Ectodermal cell (in vitro differentiated cells): ENCODE measurements around the gene HSPA12A.

Experiments
- H3K27ac ChIP-seq: 2 replicates; pipeline ENCODE4 v1.7.0; 2013; ENCODE audit warnings: mild to moderate bottlenecking, low read depth, low read length; ENCODE audit not compliant: insufficient read depth, poor library complexity, severe bottlenecking
- H3K27me3 ChIP-seq: 2 replicates; pipeline ENCODE4 v1.7.0; 2013; ENCODE audit warnings: mild to moderate bottlenecking, low read length; ENCODE audit not compliant: insufficient read depth, control insufficient read depth, poor library complexity, severe bottlenecking
- H3K36me3 ChIP-seq: one replicate; pipeline ENCODE4 v1.7.0; 2013; ENCODE audit warnings: low read length; ENCODE audit not compliant: control insufficient read depth, insufficient read depth
- H3K4me1 ChIP-seq: one replicate; pipeline ENCODE4 v1.7.0; 2013; ENCODE audit warnings: low read length; ENCODE audit not compliant: control insufficient read depth, insufficient read depth
- H3K4me3 ChIP-seq: 2 replicates; pipeline ENCODE4 v1.7.0; 2013; ENCODE audit warnings: low read depth, low read length, control low read depth; ENCODE audit not compliant: insufficient read depth
- H3K9me3 ChIP-seq: 2 replicates; pipeline ENCODE4 v1.7.0; 2013; ENCODE audit warnings: mild to moderate bottlenecking, low read length, moderate library complexity; ENCODE audit not compliant: control insufficient read depth
- WGBS, 2 experiments: methylation state at CpG; one replicate each; pipeline ENCODE4 v1.1.7; 2013; ENCODE audit warnings: missing lambda C conversion rate in 2 of 2; 5-methylcytosine and 5-hydroxymethylcytosine counted together

The HSPA12A gene

DNA sequence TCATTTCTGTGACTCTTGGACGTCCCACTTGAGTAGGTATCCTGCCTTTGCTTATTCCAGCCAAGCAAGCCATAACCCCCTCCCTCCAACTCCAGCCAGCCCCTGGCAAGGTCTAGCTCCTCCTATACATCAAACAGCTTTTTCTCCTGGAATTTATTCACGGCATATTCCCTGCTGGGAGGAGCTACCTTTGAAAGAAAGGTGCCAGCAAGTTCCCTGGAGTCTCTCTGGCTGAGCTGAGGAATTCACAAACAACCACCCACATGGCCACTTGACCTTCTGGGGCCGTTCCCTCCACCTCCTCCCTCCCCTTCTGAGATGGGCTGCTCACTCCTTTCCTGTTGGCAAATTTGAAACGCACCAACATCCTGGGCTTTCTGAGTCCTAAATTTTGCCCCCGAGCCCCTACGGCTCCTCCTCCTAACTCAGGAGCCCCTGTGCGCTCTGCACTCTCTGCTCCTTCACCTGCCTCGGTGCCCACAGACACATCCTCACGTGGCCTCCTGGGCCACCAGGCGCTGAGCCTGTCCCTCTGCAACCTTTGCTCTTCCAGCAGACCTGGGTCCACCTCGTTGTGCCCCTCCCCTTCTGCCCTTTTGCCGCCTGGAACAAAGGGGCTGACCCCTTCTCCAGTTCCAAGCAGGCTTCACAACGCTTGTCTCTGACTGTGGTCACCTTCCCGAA lies 48.0 kb downstream of the HSPA12A start:
- no peaks in the 10 kb centered on the region for H3K36me3 ChIP-seq
- no peaks in the 10 kb centered on the region for H3K9me3 ChIP-seq
- H3K4me1 ChIP-seq: peaks cover 8% of the 10 kb centered on the region
- no peaks in the 10 kb centered on the region for H3K27me3 ChIP-seq
- WGBS, 2 experiments: 36 to 39% methylated on average over 14 of the region's 14 CpGs
- H3K27ac ChIP-seq: no peak overlapping the region
- H3K4me3 ChIP-seq: no peak overlapping the region

DNA sequence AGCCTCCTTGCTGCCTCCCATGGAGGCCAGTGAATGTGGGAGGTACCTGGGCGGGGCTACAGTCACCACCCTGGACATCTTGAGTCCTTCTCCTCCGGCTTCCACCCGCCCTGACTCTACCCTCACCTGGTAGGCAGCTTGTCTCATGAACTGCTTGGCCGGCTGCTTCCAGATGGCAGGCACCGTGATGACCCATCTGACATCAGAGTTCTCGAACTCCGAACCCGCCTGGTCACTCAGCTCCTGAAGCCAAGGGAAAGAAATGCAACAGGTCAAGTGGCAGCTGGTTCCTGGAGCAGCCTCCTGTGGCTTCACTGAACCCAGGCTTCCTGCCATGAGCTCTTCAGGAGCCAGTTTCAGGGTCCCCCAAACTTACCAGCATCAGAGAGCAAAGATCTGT lies 50.1 kb downstream of the HSPA12A start:
- Histone ChIP-seq H3K4me1 (peaks cover 10% of the 10 kb centered on the region), H3K4me3 (no peak overlapping the region), H3K9me3 (no peaks in the 10 kb centered on the region), H3K36me3 (no peaks in the 10 kb centered on the region), H3K27me3 (no peaks in the 10 kb centered on the region), H3K27ac (no peak overlapping the region)
- 90 to 92% methylated on average over 8 of the region's 8 CpGs for WGBS, 2 experiments

DNA sequence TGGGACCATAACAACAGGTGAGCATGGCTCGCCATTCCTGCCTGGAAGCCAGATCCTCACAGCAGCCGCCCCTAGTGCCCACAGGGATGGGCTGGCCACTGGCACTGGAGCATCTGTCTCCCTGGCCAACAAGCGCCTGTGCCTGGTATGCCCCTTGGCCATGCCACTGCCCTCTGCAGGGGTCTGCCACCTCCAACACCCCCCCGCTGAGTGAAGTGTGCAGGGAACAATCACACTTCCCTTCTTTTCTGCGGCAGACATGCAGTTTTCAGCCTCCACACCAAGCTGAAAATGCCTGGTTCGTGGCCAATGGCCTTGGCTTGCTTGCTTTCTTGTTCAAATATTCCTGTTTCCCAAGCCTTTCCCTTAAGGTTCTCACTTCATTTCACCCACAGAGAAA lies 50.7 kb downstream of the HSPA12A start:
- Histone ChIP-seq H3K27ac (no peak overlapping the region), H3K9me3 (no peaks in the 10 kb centered on the region)
- WGBS, 2 experiments: 72 to 78% methylated on average over 6 of the region's 6 CpGs

DNA sequence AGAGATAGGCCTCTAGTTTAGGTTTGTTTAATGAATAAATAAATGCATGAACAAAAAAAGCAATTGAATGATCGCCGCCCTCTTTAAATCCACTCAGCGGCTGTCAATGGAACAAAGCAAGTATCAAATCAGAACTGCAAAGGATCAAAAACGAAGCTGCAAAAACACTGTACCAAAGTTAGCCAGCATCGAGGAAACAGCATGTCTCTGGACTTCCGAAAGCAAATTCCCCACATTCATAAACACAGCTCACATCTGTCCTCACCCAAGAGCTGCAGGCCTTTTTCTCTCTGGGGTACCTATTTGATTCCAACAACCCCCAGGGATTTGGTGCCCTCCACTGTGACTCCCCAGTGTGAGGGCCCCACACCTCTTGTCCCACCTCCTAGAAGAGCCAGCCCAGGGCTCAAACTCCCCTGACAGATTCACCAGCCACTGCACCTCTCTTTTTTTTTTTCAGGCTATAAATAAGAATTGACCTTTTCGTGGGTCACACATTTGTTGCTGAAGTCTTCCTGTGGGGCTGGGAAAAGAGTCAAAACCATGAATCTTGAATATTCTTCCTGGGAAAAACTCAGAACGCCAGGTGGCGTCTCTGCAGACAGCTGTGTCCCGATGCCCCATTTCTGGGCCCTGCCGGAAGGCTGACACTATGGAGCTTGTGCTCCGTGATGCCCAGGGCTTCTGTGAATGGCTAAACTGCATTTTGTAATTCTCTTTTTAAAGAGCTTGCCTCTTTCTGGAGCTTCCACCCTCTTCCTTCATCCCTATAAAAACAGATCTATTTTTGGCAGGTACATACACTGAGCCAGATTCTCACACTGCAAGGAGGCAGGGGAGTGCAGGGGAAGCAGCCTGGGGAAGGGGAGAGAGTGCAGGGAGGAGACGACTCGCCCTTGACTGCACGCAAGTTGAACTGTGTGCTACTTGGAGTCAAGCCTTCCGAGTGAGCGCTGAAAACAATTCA lies 51.7 kb downstream of the HSPA12A start:
- Histone ChIP-seq H3K4me3 (no peak overlapping the region), H3K9me3 (no peaks in the 10 kb centered on the region), H3K27me3 (no peaks in the 10 kb centered on the region), H3K4me1 (peaks cover 10% of the 10 kb centered on the region), H3K36me3 (no peaks in the 10 kb centered on the region), H3K27ac (no peak overlapping the region)
- WGBS, 2 experiments: 58 to 61% methylated on average over 17 of the region's 17 CpGs

More for the DNA sequence above, 50.7 kb downstream of the HSPA12A start:
- Histone ChIP-seq H3K27me3 (no peaks in the 10 kb centered on the region), H3K36me3 (no peaks in the 10 kb centered on the region), H3K4me1 (peaks cover 10% of the 10 kb centered on the region), H3K4me3 (no peak overlapping the region)

DNA sequence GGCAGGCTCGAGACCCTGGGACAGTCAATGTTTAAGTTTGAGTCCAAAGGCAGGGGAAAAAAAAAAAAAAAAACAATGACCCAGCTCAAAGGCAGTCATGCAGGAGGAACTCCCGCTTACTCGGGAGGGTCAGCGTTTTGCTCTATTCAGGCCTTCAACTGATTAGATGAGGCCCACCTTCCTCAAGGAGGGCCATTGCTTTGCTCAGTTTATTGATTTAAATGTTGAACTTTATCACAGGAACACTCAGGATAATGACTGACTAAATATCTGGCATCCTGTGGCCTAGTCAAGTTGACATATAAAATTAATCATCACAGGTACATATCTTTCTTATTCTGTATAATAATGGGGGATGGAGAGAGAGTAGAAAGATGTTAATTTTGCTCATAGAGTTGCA lies 52.6 kb downstream of the HSPA12A start:
- Histone ChIP-seq H3K4me3 (no peak overlapping the region), H3K27me3 (no peaks in the 10 kb centered on the region), H3K9me3 (no peaks in the 10 kb centered on the region), H3K36me3 (no peaks in the 10 kb centered on the region), H3K27ac (no peak overlapping the region), H3K4me1 (peaks cover 9% of the 10 kb centered on the region)
- 94% methylated on average over 4 of the region's 4 CpGs for WGBS, 2 experiments

DNA sequence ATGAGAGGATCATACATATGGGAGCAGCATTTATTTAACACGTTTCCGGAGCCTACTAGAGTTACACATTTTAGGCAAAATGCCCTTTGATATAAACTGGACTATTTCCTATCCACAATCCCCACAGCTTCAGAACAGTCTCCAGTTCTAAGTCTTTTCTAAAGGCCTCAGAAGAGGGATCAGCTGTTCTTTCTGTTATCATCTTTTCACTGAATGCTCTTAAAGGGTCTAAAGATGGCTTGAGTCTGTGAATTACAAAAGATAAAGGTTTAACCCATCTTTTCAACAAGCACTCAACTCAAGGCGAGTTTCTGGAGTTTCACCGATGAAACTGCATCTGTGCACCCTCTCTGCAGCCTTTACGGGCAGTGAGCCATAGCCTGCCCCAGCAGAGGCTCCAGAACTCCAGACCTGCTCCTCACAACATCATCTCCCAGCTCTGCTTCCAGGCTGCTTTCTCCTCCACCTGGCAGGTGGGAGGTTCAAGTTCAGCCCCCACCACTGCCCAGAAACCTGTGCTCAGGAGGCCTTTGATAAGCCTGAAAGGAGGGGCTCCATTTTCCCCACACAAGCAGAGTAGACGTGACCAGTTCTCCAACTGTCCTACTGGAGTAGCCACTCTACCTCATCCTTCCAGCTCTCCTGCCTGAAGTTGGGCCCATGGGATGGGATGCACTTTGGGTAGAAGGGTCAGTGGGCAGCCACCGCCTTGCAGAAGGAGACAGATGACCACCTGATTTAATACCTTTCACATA lies 53.4 kb downstream of the HSPA12A start:
- Histone ChIP-seq H3K27ac (no peak overlapping the region), H3K36me3 (no peaks in the 10 kb centered on the region), H3K4me1 (peaks cover 3% of the 10 kb centered on the region), H3K4me3 (no peak overlapping the region), H3K27me3 (no peaks in the 10 kb centered on the region), H3K9me3 (no peaks in the 10 kb centered on the region)
- WGBS, 2 experiments: 81 to 85% methylated on average over 7 of the region's 7 CpGs

DNA sequence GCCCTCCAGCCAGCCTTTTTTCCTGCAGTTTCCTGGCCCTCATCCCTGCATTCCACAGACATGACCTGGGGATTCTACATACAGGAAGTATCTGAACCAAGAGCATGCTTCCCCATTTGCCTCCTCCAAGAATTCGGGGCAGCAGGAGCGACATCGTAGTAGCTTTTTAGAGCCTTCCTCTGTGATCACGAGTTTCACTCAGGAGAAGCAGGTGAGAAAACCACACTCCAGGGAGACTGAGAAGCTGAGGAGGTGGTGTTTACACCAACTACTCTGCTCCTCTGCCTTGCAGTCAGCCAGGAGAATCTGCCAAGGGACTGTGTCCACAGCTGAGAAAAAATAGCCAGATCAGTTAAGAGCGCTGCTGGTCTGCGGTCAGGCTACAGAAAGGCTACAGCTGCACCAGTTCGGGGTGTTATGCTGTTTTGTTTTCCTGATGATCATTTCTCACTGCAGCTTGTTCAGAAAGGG lies 54.1 kb downstream of the HSPA12A start:
- no peaks in the 10 kb centered on the region for H3K9me3 ChIP-seq
- no peaks in the 10 kb centered on the region for H3K27me3 ChIP-seq
- H3K27ac ChIP-seq: no peak overlapping the region
- no peaks in the 10 kb centered on the region for H3K36me3 ChIP-seq
- H3K4me3 ChIP-seq: no peak overlapping the region
- 71 to 72% methylated on average over 7 of the region's 7 CpGs for WGBS, 2 experiments
- H3K4me1 ChIP-seq: peaks cover 3% of the 10 kb centered on the region

DNA sequence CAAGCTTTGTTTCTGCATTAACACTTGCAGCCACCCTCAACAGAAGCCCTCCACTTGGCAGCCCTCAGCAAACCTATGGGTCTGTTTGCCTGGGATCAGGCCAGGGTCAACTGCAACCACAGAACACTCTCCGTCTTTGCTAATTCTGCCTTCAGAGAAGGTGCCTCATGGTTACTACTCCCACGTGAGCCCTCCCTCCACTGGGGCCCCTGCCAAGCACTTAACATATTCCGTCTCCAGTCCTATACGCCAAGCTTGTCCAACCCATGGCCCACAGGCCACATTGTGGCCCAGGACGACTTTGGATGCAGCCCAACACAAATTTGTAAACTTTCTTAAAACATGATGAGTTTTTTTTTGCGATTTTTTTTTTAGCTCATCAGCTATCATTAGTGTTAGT lies 54.7 kb downstream of the HSPA12A start:
- Histone ChIP-seq H3K27ac (no peak overlapping the region), H3K4me1 (peaks cover 3% of the 10 kb centered on the region), H3K27me3 (no peaks in the 10 kb centered on the region), H3K4me3 (no peak overlapping the region), H3K9me3 (no peaks in the 10 kb centered on the region), H3K36me3 (no peaks in the 10 kb centered on the region)
- 70 to 77% methylated on average over 6 of the region's 6 CpGs for WGBS, 2 experiments

DNA sequence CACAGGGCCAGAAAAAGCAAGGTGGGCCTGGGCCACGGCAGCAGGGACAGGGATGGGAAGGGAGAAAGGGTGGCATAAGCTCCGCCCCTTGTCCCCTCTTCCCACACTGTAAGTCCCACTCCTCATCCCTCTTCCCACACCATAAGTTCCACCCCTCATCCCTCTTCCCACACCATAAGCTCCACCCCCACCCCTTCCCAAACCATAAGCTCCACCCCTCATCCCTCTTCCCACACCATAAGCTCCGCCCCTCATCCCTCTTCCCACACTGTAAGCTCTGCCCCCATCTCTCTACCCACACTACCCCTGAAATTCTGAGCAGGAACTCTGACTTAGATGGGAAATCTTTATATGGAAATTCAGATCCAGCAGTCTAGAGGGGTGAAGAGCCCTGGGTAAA lies 55.7 kb downstream of the HSPA12A start:
- Histone ChIP-seq H3K9me3 (no peaks in the 10 kb centered on the region), H3K4me1 (peaks cover 3% of the 10 kb centered on the region), H3K36me3 (no peaks in the 10 kb centered on the region), H3K27ac (no peak overlapping the region), H3K4me3 (no peak overlapping the region), H3K27me3 (no peaks in the 10 kb centered on the region)
- WGBS, 2 experiments: 87 to 92% methylated on average over 3 of the region's 3 CpGs

DNA sequence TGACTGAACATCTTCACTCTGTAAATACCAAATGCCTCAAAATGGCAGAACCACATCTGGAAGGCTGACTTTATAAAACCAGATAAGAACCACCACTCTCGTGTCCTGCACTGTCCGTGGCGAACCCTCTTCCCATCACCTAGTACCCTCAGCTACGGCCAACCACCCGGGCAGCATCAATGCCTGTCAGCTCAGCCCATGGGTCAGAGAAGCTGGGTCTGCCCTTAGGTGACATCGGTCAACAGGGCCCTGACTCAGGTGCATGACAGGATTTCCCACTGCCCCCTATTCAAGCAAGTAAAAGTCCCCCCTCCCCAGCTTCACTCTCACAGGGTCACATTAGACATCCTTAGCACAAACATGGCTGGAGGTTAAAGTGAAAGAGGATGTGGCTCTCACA lies 56.6 kb downstream of the HSPA12A start:
- Histone ChIP-seq H3K27ac (no peak overlapping the region), H3K4me3 (no peak overlapping the region), H3K9me3 (no peaks in the 10 kb centered on the region), H3K27me3 (no peaks in the 10 kb centered on the region), H3K36me3 (no peaks in the 10 kb centered on the region), H3K4me1 (peaks cover 3% of the 10 kb centered on the region)
- 95 to 97% methylated on average over 6 of the region's 6 CpGs for WGBS, 2 experiments
